Activated CD4-positive, alpha-beta T cell treated with anti-CD3 and anti-CD28 coated beads for 36 hours (primary cell): ENCODE data around the gene WNT2. TPM values are rescaled to one million over a fixed set of nuclear protein-coding genes. Genes with fewer than 3 reads are reported as not detected.

Experiments
- ATAC-seq: fragments of 200-7000 bp; cut with Tn5 transposase; one replicate; pipeline ENCODE4 v1.10.0; 2021; ENCODE audit warnings: mild to moderate bottlenecking, moderate library complexity
- CTCF ChIA-PET: fragments of 350-600 bp; sonication (Branson Sonifier 250); formaldehyde crosslinking; loops from one replicate; lab custom pipeline; 2021; ENCODE audit warnings: antibody characterized with exemption; lab: Charles Lee
- POLR2A ChIA-PET: fragments of 350-600 bp; sonication (Branson Sonifier 250); formaldehyde crosslinking; loops from one replicate; lab custom pipeline; 2021; ENCODE audit warnings: antibody characterized with exemption, inconsistent platforms; lab: Charles Lee
- DNase-seq: peaks from one replicate; pipeline ENCODE4 v3.0.0-alpha.2; 2020
- H3K27ac Mint-ChIP-seq: one replicate; pipeline ENCODE4 v1.8.0; 2021; ENCODE audit warnings: mixed read lengths
- H3K27me3 Mint-ChIP-seq: one replicate; pipeline ENCODE4 v1.8.0; 2021; ENCODE audit warnings: mixed read lengths
- H3K36me3 Mint-ChIP-seq: one replicate; pipeline ENCODE4 v1.8.0; 2021; ENCODE audit warnings: low read depth, mixed read lengths
- H3K4me1 Mint-ChIP-seq: one replicate; pipeline ENCODE4 v1.8.0; 2021; ENCODE audit warnings: mixed read lengths
- H3K4me3 Mint-ChIP-seq: one replicate; pipeline ENCODE4 v1.8.0; 2021; ENCODE audit warnings: mild to moderate bottlenecking, moderate library complexity, mixed read lengths
- H3K9me3 Mint-ChIP-seq: one replicate; pipeline ENCODE4 v1.8.0; 2021; ENCODE audit warnings: low read depth, mixed read lengths
- intact Hi-C, 2 experiments: fragments of 100-400 bp; cut with DNase I in 1 of 2; cut with micrococcal nuclease in 1 of 2; formaldehyde crosslinking; loops; one replicate each; pipeline versions ENCODE4 v1.14.2 to v1.15.1; 2022 to 2024; cut with DNase I, micrococcal nuclease
- total RNA-seq, 2 experiments: library from RNA; stranded (reverse); gene quantifications; one replicate each; pipeline ENCODE4 v1.2.3, GENCODE V29; 2021

WNT2 gene
- total RNA-seq, 2 experiments from 2014 or later = not detected

- Mint-ChIP-seq H3K27ac (no peak overlapping the region), H3K27me3 (peaks cover 5% of the 10 kb centered on the region), H3K9me3 (no peaks in the 10 kb centered on the region), H3K4me1 (no peaks in the 10 kb centered on the region), H3K4me3 (no peak overlapping the region), H3K36me3 (no peaks in the 10 kb centered on the region)
- DNase-seq (no peak), ATAC-seq (no peak)
- intact Hi-C loops = no loop called here
- POLR2A ChIA-PET = no interaction called here
- CTCF ChIA-PET = no interaction called here
These were observed 45.3 kb downstream of the WNT2 start for GRCh38 chr7:117277576-117277975.

- Mint-ChIP-seq H3K4me1 (peaks cover under 1% of the 10 kb centered on the region), H3K4me3 (no peak overlapping the region), H3K27me3 (peaks cover 4% of the 10 kb centered on the region), H3K27ac (no peak overlapping the region), H3K9me3 (no peaks in the 10 kb centered on the region), H3K36me3 (no peaks in the 10 kb centered on the region)
- DNase-seq (no peak), ATAC-seq (no peak)
- POLR2A ChIA-PET = no interaction called here
- CTCF ChIA-PET = no interaction called here
- intact Hi-C loops = no loop called here
These were observed 47.9 kb downstream of the WNT2 start for GRCh38 chr7:117274951-117275350.

DNA sequence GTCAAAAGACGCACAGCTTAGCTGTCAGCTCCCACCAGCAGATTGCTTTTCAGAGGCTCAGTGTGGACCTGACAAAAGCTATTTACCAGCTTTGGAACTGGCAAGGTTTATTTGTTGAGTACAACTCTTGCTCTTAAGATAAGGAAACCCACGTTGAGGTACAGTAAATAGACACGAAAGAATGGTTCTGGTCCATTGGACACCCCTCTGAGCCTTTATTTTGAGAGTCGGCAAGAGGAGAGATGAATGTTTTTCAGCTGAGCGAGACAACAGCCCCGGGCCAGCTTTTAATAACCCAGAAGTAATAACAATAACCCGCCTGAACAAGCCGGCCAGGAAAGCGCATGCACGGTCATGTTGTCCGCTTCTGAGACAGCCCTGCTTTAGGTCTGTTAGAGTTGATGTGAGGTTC lies 49.0 kb downstream of the WNT2 start:
- intact Hi-C loops = no loop called here
- H3K4me1 Mint-ChIP-seq = peaks cover 9% of the 10 kb centered on the region
- ChIA-PET CTCF (interaction anchor here (0.7 kb wide), 1 partner anchor 12 kb away, joined by 3 read pairs; no protein-coding TSS in a partner anchor), POLR2A (no interaction called here)
- H3K36me3 Mint-ChIP-seq = no peaks in the 10 kb centered on the region
- H3K27me3 Mint-ChIP-seq = peaks cover 4% of the 10 kb centered on the region
- H3K4me3 Mint-ChIP-seq = no peak overlapping the region
- H3K9me3 Mint-ChIP-seq = no peaks in the 10 kb centered on the region
- ATAC-seq (no peak), DNase-seq (no peak)
- H3K27ac Mint-ChIP-seq = no peak overlapping the region

- DNase-seq (no peak), ATAC-seq (no peak)
- ChIA-PET POLR2A (no interaction called here), CTCF (interaction anchor here (0.7 kb wide), 1 partner anchor 13 kb away, joined by 3 read pairs; no protein-coding TSS in a partner anchor)
- Mint-ChIP-seq H3K27me3 (peaks cover 4% of the 10 kb centered on the region), H3K36me3 (no peaks in the 10 kb centered on the region), H3K9me3 (no peaks in the 10 kb centered on the region), H3K4me3 (no peak overlapping the region), H3K27ac (no peak overlapping the region), H3K4me1 (peaks cover 9% of the 10 kb centered on the region)
- intact Hi-C loops = no loop called here
These were observed 49.5 kb downstream of the WNT2 start for GRCh38 chr7:117273325-117273724.

DNA sequence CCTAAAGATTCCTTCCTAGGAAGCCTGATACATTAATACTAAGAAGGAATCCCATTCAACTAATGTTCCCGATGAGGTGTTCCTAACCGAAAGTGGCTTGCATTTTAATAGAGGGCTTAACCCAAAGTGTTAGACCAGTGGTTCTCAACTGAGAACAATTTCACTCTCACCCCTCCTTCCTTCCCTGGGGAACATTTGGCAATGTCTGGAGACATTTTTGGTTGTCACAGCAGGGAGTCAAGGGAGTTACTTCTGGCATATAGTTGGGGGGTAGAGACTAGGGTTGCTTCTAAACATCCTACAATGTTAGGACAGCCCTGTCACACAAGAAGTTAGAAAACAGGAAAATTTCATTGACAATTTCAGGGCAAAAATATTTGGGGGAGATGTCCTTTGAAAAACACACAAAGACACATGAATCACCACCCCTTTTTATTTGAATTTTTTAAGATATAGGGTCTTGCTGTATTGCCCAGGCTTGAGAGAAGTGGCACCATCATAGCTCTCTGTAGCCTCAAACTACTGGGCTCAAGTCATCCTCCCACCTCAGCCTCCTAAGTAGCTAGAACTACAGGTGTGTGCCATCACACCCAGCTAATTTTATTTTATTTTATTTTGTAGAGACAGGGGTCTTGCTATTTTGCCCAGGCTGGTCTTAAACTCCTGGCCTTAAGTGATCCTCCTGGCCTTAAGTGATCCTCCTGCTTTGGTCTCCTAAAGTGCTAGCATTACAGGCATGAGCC lies 50.7 kb downstream of the WNT2 start:
- no peaks in the 10 kb centered on the region for H3K9me3 Mint-ChIP-seq
- ChIA-PET POLR2A (no interaction called here), CTCF (no interaction called here)
- intact Hi-C loops = no loop called here
- no peak overlapping the region for H3K27ac Mint-ChIP-seq
- H3K27me3 Mint-ChIP-seq = peaks cover 4% of the 10 kb centered on the region
- ATAC-seq (no peak), DNase-seq (no peak)
- H3K4me3 Mint-ChIP-seq = no peak overlapping the region
- H3K36me3 Mint-ChIP-seq = no peaks in the 10 kb centered on the region
- peaks cover 9% of the 10 kb centered on the region for H3K4me1 Mint-ChIP-seq

DNA sequence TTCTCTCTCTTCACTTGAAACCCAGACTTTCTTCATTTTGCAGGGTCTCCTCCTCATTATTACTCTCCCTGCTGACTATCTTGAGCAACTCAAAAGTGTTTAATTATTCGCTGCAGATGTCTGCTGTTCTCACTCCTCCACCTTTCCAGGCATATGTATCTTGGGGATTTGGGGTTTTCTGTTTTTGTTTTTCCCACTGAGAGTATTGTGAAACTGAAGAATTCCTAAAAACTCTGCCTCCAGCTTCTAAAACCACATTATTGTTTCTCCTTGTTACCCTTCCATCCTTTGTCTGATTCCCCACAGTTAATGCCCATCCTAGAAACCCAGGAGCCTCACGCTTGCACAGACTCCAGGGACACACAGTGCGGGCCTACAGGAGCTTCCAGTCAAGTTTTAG lies 51.3 kb downstream of the WNT2 start:
- no peak for ATAC-seq
- H3K27ac Mint-ChIP-seq = no peak overlapping the region
- CTCF ChIA-PET = interaction anchor here (0.7 kb wide), 1 partner anchor 56 kb away, joined by 3 read pairs; no protein-coding TSS in a partner anchor
- no peaks in the 10 kb centered on the region for H3K36me3 Mint-ChIP-seq
- DNase-seq = no peak
- H3K27me3 Mint-ChIP-seq = peaks cover 7% of the 10 kb centered on the region
- no peak overlapping the region for H3K4me3 Mint-ChIP-seq
- POLR2A ChIA-PET = no interaction called here
- H3K9me3 Mint-ChIP-seq = no peaks in the 10 kb centered on the region
- intact Hi-C loops = no loop called here
- H3K4me1 Mint-ChIP-seq = peaks cover 9% of the 10 kb centered on the region

DNA sequence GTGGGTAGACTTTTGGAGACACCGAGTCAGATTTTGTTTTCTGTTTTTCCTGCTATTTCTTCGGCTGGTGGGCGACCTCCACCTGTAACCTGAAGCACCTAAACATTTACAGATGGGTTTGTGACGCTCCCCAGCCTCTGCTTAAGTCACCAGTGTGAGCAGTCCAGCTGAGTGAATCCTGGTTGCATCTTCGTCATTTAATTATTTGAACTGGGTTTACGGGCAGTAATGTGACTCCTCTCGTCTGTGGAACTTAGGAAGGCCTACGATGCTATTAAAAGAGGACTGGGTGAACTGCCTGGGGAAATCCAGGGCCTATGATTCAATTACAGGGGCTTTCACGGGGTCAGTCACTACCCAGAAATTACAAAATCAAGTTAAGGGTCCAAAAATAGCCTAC lies 52.5 kb downstream of the WNT2 start:
- Mint-ChIP-seq H3K9me3 (peaks cover 2% of the 10 kb centered on the region), H3K27me3 (peaks cover 9% of the 10 kb centered on the region), H3K4me1 (peaks cover 9% of the 10 kb centered on the region), H3K27ac (no peak overlapping the region), H3K4me3 (no peak overlapping the region), H3K36me3 (no peaks in the 10 kb centered on the region)
- intact Hi-C loops = no loop called here
- ChIA-PET POLR2A (no interaction called here), CTCF (no interaction called here)
- DNase-seq (no peak), ATAC-seq (no peak)

- POLR2A ChIA-PET = no interaction called here
- no peaks in the 10 kb centered on the region for H3K36me3 Mint-ChIP-seq
- H3K27me3 Mint-ChIP-seq = peaks cover 9% of the 10 kb centered on the region
- CTCF ChIA-PET = no interaction called here
- ATAC-seq = peak; percentile 5
- H3K27ac Mint-ChIP-seq = no peak overlapping the region
- peaks cover 2% of the 10 kb centered on the region for H3K9me3 Mint-ChIP-seq
- H3K4me1 Mint-ChIP-seq = peaks cover 9% of the 10 kb centered on the region
- intact Hi-C loops = loop anchor here in 1 of 2 experiments (1.0 kb wide), 1 partner anchor 260 kb away; no protein-coding TSS in a partner anchor
- DNase-seq = no peak
- no peak overlapping the region for H3K4me3 Mint-ChIP-seq
These were observed 53.0 kb downstream of the WNT2 start for GRCh38 chr7:117269886-117270285.

- intact Hi-C loops = loop anchor here in 1 of 2 experiments (1.0 kb wide), 1 partner anchor 259 kb away; no protein-coding TSS in a partner anchor
- ATAC-seq (peak; percentile 99), DNase-seq (no peak)
- H3K4me3 Mint-ChIP-seq = no peak overlapping the region
- ChIA-PET POLR2A (no interaction called here), CTCF (no interaction called here)
- H3K9me3 Mint-ChIP-seq = peaks cover 2% of the 10 kb centered on the region
- no peaks in the 10 kb centered on the region for H3K36me3 Mint-ChIP-seq
- peaks cover 9% of the 10 kb centered on the region for H3K4me1 Mint-ChIP-seq
- H3K27me3 Mint-ChIP-seq = peaks cover 9% of the 10 kb centered on the region
- H3K27ac Mint-ChIP-seq = no peak overlapping the region
These were observed 53.4 kb downstream of the WNT2 start for GRCh38 chr7:117269417-117269816.

GRCh38 chr7:117264716-117265115 lies 58.1 kb downstream of the WNT2 start:
- intact Hi-C loops = no loop called here
- H3K4me1 Mint-ChIP-seq = peaks cover 6% of the 10 kb centered on the region
- no peak overlapping the region for H3K4me3 Mint-ChIP-seq
- POLR2A ChIA-PET = no interaction called here
- DNase-seq = no peak
- H3K9me3 Mint-ChIP-seq = peaks cover 2% of the 10 kb centered on the region
- no peak overlapping the region for H3K27ac Mint-ChIP-seq
- no peak for ATAC-seq
- CTCF ChIA-PET = interaction anchor here (1.1 kb wide), 1 partner anchor 25 kb away, joined by 3 read pairs; no protein-coding TSS in a partner anchor
- H3K36me3 Mint-ChIP-seq = no peaks in the 10 kb centered on the region
- H3K27me3 Mint-ChIP-seq = peaks cover 16% of the 10 kb centered on the region

DNA sequence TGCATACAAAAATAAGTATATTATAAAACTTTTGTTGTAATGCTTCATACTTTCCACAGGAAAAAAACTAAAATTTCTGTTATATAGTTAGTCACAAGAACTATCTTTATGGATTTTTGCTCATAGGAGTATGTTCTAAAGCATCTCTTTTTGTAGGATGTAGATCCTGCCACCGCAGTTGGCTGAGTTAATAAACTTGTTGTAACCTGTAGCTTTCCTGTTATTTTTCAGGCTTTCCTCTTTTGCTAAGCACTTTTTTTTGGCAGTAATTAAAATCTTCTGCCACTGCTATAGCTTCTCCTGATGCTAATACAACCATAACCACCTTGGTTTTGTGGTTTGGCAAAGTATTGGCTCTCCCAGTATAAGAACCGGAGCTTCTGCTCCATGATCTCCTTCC lies 60.3 kb downstream of the WNT2 start:
- no peak overlapping the region for H3K27ac Mint-ChIP-seq
- intact Hi-C loops = no loop called here
- H3K27me3 Mint-ChIP-seq = peaks cover 16% of the 10 kb centered on the region
- no peaks in the 10 kb centered on the region for H3K4me1 Mint-ChIP-seq
- ATAC-seq = no peak
- no peak for DNase-seq
- H3K36me3 Mint-ChIP-seq = no peaks in the 10 kb centered on the region
- no peak overlapping the region for H3K4me3 Mint-ChIP-seq
- H3K9me3 Mint-ChIP-seq = peaks cover 2% of the 10 kb centered on the region
- ChIA-PET POLR2A (no interaction called here), CTCF (interaction anchor here (1.2 kb wide), 1 partner anchor 12 kb away, joined by 4 read pairs; no protein-coding TSS in a partner anchor)

- Mint-ChIP-seq H3K27me3 (peaks cover 16% of the 10 kb centered on the region), H3K36me3 (no peaks in the 10 kb centered on the region), H3K4me1 (no peaks in the 10 kb centered on the region), H3K27ac (no peak overlapping the region), H3K4me3 (no peak overlapping the region), H3K9me3 (no peaks in the 10 kb centered on the region)
- POLR2A ChIA-PET = no interaction called here
- no peak for ATAC-seq
- intact Hi-C loops = no loop called here
- no peak for DNase-seq
- CTCF ChIA-PET = no interaction called here
These were observed 63.2 kb downstream of the WNT2 start for GRCh38 chr7:117259615-117260014.
